COLO829 (cell line): Measurements from ENCODE around the gene VSTM5.
"Not testable (repeated sequence)": the region's sequence is repeated elsewhere in the genome, so short reads cannot be mapped to it uniquely, and the experiment has no call there.

Experiments
- DNase-seq: peaks from one replicate; pipeline ENCODE4 v3.0.0; 2012; ENCODE audit warnings: low spot score

The VSTM5 gene, protein sequence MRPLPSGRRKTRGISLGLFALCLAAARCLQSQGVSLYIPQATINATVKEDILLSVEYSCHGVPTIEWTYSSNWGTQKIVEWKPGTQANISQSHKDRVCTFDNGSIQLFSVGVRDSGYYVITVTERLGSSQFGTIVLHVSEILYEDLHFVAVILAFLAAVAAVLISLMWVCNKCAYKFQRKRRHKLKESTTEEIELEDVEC

DNA sequence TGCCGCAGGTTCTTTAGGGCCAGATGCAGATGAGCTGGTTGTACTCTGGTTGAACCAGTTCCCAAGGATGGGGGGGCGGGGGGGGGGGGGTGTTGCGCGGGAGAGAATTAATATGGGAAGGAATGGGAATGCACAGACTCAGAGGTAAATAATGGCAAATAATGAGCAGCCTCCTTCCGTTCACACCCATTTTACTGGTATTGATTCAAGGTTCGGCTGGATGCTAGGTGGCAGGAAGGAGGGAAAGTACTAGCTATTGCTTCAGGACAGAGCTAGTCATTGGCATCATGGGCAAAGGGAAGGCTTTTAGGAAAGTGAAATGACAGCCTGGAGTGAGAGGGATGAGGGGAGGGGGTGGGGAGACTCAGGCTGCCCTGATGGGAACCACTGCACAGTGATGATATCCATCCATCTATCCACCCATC lies at the start of gene VSTM5:
TSS of gene VSTM5 (minus strand) at position 25 of the 425 bp plus-strand sequence. CDS start 116 bp downstream, outside the sequence.
- DNase-seq = no peak

DNA sequence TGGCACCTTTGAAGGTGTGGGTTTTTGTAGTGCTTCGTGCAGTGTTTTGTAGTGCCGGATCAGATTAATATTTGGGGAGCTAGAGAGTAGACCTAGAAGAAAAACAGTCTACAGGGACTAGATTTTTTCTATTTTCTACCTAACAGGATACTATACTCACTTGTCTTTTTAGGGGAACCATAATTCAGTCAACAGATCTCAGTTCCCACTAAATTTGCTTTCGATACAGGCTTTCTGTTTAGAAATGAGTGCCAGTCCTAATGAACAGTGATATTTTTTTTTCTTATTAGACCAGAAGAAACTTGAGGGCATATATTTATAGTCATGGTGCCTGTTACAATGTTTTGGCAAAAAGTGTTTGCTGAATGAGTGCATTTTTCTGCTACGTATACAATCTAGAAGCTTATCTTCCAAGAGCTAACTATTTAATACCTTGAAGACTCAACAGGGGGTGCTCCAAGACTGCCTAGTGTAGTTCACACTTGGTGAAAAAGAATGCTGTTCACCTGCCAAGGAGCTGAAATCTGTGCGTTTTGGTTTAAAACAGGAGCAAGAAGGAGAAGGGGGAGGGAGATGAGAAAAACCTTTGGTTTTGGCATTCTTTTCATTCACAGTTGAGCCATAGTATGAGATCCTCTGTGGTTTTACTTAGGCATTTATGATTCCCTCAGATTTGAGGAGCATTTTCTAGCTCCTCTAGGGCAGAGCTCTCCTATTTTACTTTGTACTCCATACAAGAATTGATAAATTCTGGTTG lies 44.9 kb upstream of the VSTM5 start:
- peak; percentile 25 for DNase-seq

DNA sequence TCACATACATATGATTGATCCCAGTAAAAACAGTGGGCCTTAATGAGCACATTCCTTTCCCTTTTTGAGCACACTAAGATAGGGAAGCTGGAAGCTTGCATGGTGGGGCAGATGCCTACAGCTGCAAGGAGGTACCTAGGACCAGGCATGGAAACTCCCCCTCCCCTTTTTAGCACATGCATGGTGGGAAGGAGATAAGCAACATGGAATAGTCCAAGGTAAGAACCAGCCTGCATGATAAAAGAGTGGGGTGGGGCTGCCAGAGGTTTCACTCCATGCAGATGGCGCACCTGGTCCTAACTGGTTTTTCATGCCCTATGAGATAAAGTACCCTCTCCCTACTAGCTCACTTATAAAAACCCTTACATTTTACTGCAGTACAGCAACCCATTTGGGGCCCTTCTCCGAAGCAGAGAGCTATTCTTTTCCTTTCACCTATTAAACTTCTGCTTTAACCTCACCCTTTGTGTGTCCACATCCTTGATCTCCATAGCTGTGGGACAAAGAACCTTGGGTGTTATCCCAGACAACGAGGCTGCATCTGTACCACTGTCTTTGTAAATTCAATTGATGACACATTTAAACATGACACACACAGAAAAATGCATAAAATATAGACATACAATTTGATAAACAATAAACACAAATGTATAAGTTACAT lies 40.1 kb upstream of the VSTM5 start:
- no peak for DNase-seq

GRCh38 chr11:93887111-93887510 lies 36.7 kb upstream of the VSTM5 start:
- no peak for DNase-seq

DNA sequence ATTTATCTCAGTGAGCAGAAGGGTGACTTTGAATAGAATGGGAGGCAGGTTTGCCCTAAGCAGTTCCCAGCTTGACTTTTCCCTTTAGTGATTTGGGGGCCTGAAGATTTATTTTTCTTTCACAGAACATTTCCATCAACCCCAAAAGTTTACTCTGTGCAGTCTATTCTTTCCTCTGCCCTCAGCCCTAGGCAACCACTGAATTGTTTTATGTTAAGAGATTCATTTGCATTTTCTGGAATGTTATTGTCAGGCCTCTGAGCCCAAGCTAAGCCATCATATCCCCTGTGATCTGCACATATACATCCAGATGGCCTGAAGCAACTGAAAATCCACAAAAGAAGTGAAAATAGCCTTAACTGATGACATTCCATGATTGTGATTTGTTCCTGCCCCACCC lies 28.7 kb upstream of the VSTM5 start:
- not testable (repeated sequence) for DNase-seq

DNA sequence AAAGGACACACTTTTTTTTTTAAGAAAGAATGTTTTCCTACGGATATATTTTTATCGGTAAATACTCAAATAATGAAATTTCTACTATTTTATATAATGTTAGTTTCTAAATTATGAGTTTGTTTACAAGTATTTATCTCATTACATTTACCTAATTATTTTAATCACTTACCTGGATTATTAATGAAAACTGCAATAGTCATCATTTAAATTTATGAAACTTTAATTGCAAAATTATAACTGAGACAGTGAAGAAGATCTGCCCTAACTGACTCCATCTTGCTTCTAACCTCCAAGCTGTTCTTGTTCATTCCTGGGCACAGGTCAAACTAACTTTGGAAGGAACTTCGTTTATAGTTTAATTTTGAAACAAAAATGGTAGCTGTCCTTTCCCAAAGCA lies 25.2 kb upstream of the VSTM5 start:
- no peak for DNase-seq

DNA sequence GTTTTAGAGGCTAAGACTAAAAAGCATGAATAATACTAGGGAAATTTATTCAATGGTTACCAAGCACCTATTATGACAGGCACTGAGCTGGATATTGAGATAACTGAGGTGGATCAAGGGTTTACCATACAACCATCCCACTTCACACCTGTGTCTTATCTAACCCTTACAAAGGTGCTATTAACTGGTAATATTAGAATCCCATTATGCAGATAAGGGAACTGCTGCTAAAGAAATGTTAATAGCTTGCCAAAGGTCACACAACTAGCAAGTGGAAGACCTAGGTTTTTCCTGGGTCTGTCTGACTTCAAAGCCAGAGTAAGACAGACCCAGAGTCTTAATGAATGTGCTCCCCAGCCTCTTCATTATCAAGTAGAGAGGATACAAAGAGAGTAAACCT lies 21.1 kb upstream of the VSTM5 start:
- no peak for DNase-seq

DNA sequence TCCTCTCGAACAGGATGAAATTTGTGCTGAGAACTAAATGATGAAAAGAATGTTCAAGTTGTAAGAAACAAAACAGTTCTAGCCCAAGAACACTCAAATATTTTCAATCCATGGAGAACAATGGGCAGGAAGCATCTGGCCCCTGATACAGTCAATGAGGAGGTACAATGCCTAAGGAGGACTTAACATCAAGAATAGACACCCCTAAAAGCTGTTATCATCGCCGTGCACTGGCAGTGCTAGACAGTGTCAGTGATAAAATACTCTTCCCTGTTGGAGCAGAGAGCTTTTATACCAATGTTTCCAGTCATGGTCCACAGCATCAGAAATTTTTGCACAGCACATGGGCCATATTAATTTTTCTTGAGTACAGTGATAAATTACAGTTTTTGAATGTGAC lies 20.2 kb upstream of the VSTM5 start:
- DNase-seq = no peak

GRCh38 chr11:93869830-93870229 lies 19.4 kb upstream of the VSTM5 start:
- no peak for DNase-seq

- DNase-seq = not testable (repeated sequence)
Measured at GRCh38 chr11:93868404-93868803, 18.0 kb upstream of the VSTM5 start.

GRCh38 chr11:93861808-93862207 lies 11.4 kb upstream of the VSTM5 start:
- no peak for DNase-seq

GRCh38 chr11:93858121-93858775 lies 7.8 kb upstream of the VSTM5 start:
- DNase-seq = no peak

DNA sequence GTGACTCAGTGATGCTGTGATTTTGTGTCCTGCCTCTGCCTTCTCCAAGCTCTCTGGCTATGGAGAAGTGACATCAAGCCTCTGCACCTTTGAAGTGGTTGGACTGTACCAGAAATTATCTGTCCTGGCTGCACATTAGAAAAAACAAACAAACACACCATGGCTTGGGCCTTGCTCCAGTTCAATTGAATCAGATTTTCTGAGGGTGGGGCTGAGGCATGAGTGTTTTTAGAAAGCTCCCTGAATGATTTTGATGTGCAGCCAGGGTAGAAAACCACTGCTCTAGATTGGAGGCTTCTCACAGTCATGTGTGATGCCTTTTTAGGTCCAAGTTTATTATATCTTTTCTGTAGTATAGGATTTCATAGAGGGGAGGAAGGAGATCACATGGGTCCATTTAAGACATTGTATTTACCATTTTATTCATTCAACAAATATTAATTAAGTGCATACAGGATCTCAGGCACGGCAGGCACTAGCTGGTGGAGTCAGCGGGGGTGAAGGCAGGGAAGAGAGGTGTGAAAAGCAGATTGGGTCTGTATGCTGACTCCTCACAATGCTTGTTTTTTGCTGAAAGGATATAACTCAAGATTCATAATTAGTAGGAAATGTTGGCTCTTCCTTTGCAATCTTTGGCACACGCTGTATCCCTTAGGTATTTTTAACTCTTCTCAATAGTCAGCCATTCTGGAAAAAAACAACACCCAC lies 7.1 kb upstream of the VSTM5 start:
- no peak for DNase-seq

DNA sequence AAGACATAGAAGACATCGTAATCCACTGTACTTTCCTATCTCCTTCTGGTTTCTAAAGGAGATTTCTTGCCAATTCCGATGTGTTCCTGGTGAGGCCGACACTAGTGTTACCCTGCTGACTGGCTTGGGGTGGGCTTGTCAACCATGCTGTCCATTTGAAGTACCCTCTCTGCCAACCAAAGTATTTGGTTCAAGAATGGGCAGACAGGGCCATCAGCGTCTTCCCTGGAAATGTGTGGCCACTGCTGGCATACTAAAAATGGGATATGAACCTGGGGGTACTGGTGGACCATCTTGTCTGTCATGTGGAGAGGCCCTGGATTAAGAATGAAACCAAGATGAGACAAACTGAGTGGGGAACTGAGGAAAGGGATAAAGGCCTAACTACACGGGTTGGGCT lies 1.8 kb upstream of the VSTM5 start:
- DNase-seq = no peak

GRCh38 chr11:93849751-93850593 lies 446 bp downstream of the VSTM5 start:
- DNase-seq = no peak

DNA sequence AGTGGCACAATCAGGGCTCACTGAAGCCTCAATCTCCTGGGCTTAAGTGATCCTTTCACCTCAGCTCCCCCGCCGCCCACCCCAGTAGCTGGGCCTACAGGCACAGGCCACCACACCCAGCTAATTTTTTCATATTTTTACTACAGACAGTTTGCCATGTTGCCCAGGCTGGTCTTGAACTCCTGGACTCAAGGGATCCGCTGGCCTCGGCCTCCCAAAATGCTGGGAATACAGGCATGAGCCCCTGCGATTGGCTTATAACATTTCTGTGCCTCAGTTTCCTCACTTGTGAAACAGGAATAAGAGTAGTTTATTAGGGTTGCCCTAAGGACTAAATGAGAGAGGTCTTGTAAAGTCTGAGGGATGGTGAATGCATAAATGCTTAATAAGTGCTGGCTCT lies 1.2 kb downstream of the VSTM5 start:
- no peak for DNase-seq

- no peak for DNase-seq
Measured at GRCh38 chr11:93846411-93846810, 4.0 kb downstream of the VSTM5 start.

GRCh38 chr11:93845181-93846092 lies 5.0 kb downstream of the VSTM5 start:
- no peak for DNase-seq

DNA sequence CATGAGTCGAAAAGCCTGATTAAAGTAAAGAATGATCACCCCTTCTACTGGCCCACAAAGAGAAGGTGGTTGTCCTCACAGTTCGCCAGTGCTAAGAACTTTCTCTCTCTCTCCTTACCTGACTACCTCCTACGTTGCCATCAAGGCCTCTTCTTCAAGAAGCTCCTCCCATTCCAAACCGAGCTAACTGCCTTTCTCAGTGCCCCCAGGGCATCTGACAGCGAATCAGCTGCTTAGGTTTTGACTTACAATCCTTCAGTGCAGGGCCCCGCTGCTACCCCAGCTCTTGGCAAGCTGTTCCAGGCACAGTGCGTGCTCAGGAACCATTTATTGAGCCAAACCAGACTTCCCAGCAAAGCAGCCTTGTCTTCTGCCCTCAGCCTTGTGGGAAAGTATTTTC lies 5.8 kb downstream of the VSTM5 start:
- DNase-seq = no peak

- DNase-seq = no peak
Measured at GRCh38 chr11:93843906-93844305, 6.5 kb downstream of the VSTM5 start.
